Brain microvascular endothelial cell (primary cell): Measurements from ENCODE around the gene MORN2.

Source experiments
- DNase-seq: peaks from one replicate; pipeline ENCODE4 v3.0.0-alpha.2; 2020
- H3K27ac ChIP-seq: fragments of 250-450 bp; sonication (Bioruptor Pico); 2 replicates; pipeline ENCODE4 v1.5.1; 2020; ENCODE audit warnings: mild to moderate bottlenecking, moderate library complexity
- H3K27me3 ChIP-seq: fragments of 250-450 bp; sonication (Bioruptor Pico); replicated peaks from 2 replicates; pipeline ENCODE4 v1.5.1; 2020; ENCODE audit warnings: mild to moderate bottlenecking
- H3K36me3 ChIP-seq: fragments of 250-450 bp; sonication (Bioruptor Pico); replicated peaks from 2 replicates; pipeline ENCODE4 v1.5.1; 2020; ENCODE audit warnings: mild to moderate bottlenecking
- H3K4me3 ChIP-seq: 2 replicates; pipeline ENCODE4 v1.5.1; 2011; ENCODE audit warnings: low read depth, mild to moderate bottlenecking, control low read depth, low read length, moderate library complexity
- in situ Hi-C: cut with HindIII; loops from 2 replicates; pipeline ENCODE4 v1.10.0; 2017; ENCODE audit warnings: low sequenced_read_pairs, low pct_ligation_motif_present
- TF ChIP-seq, protein P1 (sequence below): IDR thresholded peaks from 2 replicates; pipeline ENCODE4 v1.5.1; 2011; ENCODE audit warnings: low read depth, mild to moderate bottlenecking, moderate library complexity, low read length, control low read depth, inconsistent platforms; ENCODE audit errors: missing control alignments

The MORN2 gene

DNA sequence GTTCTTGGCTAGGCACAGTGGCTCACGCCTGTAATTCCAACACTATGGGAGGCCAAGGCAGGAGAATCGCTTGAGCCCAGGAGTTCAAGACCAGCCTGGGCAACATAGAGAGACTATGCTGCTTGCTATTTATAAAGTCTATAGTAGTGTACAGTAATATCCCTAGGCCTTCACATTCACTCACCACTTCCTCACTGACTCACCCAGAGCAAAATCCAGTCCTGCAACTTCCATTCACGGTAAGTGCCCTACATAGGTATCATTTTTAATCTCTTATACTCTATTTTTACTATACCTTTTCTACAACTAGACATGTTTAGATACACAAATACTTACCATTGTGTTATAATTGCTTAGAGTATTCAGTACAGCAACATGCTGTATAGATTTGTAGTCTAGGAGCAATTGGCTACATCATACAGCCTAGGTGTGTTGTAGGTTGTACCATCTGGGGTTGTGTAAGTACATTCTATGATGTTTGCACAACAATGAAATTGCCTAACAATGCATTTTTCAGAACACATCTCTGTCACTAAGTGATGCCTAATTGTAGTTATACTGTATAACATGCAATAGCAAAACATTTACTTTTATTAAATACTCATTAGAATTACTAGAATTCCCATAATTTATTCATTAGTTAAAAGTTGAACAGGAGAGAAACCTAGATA, 8.9 kb upstream of the MORN2 start:
- in situ Hi-C loops = no loop called here
- TF ChIP-seq, protein P1, sequence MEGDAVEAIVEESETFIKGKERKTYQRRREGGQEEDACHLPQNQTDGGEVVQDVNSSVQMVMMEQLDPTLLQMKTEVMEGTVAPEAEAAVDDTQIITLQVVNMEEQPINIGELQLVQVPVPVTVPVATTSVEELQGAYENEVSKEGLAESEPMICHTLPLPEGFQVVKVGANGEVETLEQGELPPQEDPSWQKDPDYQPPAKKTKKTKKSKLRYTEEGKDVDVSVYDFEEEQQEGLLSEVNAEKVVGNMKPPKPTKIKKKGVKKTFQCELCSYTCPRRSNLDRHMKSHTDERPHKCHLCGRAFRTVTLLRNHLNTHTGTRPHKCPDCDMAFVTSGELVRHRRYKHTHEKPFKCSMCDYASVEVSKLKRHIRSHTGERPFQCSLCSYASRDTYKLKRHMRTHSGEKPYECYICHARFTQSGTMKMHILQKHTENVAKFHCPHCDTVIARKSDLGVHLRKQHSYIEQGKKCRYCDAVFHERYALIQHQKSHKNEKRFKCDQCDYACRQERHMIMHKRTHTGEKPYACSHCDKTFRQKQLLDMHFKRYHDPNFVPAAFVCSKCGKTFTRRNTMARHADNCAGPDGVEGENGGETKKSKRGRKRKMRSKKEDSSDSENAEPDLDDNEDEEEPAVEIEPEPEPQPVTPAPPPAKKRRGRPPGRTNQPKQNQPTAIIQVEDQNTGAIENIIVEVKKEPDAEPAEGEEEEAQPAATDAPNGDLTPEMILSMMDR = no peak
- Histone ChIP-seq H3K27me3 (no peaks in the 10 kb centered on the region), H3K4me3 (no peak overlapping the region), H3K27ac (no peak overlapping the region), H3K36me3 (peaks cover 9% of the 10 kb centered on the region)
- peak; percentile 11 for DNase-seq

DNA sequence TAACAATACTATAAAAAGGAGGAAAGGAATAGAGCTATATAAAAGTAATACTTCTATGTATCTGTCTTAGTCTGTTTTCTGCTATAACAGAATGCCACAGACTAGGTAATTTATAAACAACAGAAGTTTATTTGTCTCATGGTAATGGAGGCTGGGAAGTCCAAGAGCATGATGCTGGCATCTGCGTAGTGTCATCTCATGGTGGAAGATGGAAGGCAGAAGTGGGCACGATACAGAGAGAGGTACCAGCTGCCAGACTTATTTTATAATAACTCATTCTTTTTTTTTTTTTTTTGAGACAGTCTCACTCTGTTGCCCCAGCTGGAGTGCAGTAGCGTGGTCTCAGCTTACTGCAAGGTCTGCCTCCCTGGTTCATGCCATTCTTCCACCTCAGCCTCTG, 4.3 kb upstream of the MORN2 start:
- no peak for DNase-seq
- TF ChIP-seq, protein P1 = no peak
- in situ Hi-C loops = no loop called here
- no peak overlapping the region for H3K4me3 ChIP-seq
- no peaks in the 10 kb centered on the region for H3K27me3 ChIP-seq
- no peak overlapping the region for H3K27ac ChIP-seq
- H3K36me3 ChIP-seq = peaks cover 3% of the 10 kb centered on the region

DNA sequence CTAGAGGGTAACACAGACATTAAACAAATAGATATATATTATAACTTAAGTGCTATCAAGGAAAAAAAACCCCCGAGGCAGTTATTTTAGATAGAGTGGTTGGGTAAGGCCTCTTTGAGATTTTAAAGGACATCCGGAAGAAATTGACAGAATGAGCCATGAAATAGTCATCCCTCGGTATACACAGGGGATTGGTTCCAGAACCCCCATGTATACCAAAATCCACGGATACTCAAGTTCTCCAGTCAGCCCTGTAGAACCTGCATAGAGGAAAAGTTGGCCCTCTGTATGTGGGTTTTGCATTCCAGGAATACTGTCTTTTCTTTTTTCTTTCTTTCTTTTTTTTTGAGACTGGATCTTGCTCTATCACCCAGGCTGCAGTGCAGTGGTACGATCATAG, 2.0 kb upstream of the MORN2 start:
- H3K36me3 ChIP-seq = no peaks in the 10 kb centered on the region
- in situ Hi-C loops = no loop called here
- H3K4me3 ChIP-seq = no peak overlapping the region
- TF ChIP-seq, protein P1 = no peak
- no peaks in the 10 kb centered on the region for H3K27me3 ChIP-seq
- DNase-seq = no peak
- no peak overlapping the region for H3K27ac ChIP-seq

DNA sequence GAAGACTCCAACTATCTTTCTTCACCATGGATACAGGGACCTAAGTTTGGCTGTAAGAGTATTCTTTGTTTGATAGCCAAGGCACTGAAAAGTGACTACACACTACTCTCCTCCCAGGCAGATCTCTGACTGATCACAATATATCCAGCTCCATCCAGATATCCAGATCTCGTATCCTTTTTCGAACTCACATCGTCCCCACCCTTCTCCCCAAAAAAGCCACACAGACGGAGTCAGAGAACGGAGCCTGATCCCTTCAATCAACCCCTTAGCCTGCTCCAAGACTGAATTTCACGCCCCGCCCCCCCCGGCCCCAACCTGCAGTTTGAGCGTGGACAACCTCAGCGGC, 575 bp upstream of the MORN2 start:
- peak; percentile 1 for DNase-seq
- H3K4me3 ChIP-seq = peak overlapping the region; percentile 99
- peak overlapping the region; percentile 67 for H3K27ac ChIP-seq
- TF ChIP-seq, protein P1 = no peak
- in situ Hi-C loops = no loop called here
- H3K27me3 ChIP-seq = no peaks in the 10 kb centered on the region
- no peaks in the 10 kb centered on the region for H3K36me3 ChIP-seq

DNA sequence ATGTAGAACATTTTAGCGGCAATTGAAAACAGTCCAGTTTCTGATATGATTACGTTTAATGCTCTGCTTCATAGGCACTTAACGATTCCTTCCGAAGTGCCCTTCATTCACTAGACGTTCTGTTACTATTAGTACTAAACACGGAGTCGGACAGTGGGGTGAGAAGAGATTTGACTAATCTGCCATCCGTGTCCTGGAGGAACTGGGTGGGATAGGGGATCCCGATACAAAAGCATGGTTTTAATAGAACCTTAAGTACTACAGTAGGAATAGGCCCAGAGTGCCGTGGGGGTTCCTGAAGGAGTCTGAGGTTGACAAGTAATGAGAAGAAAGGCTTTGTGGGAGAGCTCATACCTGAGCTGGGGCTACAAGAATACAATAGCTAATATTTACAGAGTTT, 631 bp downstream of the MORN2 start:
- no peak for DNase-seq
- no peaks in the 10 kb centered on the region for H3K27me3 ChIP-seq
- H3K4me3 ChIP-seq = peak overlapping the region; percentile 99
- no peaks in the 10 kb centered on the region for H3K36me3 ChIP-seq
- in situ Hi-C loops = no loop called here
- TF ChIP-seq, protein P1 = no peak
- H3K27ac ChIP-seq = peak overlapping the region; percentile 67

DNA sequence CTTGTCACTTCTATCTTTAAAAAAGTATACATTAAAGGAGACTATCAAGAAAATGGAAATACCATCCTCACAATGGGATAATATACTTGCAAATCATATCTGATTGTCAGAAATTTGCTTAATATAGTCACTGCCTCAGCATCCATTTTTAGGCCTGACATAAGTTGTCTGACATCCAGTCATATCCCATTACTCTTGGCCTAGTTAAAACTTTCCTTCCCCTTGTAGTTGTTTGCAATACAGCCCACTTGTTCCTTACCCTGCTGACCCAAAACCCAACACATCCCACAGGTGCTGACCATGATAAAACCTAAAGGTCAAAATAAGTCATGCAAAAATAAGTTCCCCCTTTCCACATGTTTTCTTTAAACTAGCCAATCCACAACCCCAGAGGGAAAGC, 10.3 kb downstream of the MORN2 start:
- in situ Hi-C loops = no loop called here
- H3K27me3 ChIP-seq = no peaks in the 10 kb centered on the region
- DNase-seq = no peak
- H3K36me3 ChIP-seq = no peaks in the 10 kb centered on the region
- H3K4me3 ChIP-seq = no peak overlapping the region
- H3K27ac ChIP-seq = no peak overlapping the region
- TF ChIP-seq, protein P1 = no peak
